CD4-positive, alpha-beta T cell (primary cell): ENCODE measurements around the gene SDHAF1. TPM values are rescaled to one million over a fixed set of nuclear protein-coding genes. Genes with fewer than 3 reads are reported as not detected.

Source experiments
- ATAC-seq: fragments of 200-7000 bp; cut with Tn5 transposase; one replicate; pipeline ENCODE4 v1.10.0; 2022; ENCODE audit warnings: mild to moderate bottlenecking; ENCODE audit not compliant: poor library complexity
- CTCF ChIA-PET: fragments of 350-600 bp; sonication (Branson Sonifier 250); formaldehyde crosslinking; loops from one replicate; lab custom pipeline; 2021; ENCODE audit warnings: antibody characterized with exemption, inconsistent platforms; lab: Charles Lee
- POLR2A ChIA-PET: fragments of 350-600 bp; sonication (Branson Sonifier 250); formaldehyde crosslinking; loops from one replicate; lab custom pipeline; 2021; ENCODE audit warnings: antibody characterized with exemption, inconsistent platforms; lab: Charles Lee
- DNase-seq, 14 experiments: peaks; one replicate each; pipeline ENCODE4 v3.0.0-alpha.2; 2013 to 2020; ENCODE audit warnings: mixed read lengths in 2 of 14
- H3K27ac ChIP-seq, 2 donors: one replicate each; pipeline versions ENCODE4 v1.5.1 to v1.7.0; 2013; ENCODE audit warnings: low read length in 2 of 2, low read depth in 1 of 2, mild to moderate bottlenecking in 1 of 2
- H3K27me3 ChIP-seq, 2 experiments: 1 replicate in 1 of 2; 2 replicates in 1 of 2; pipeline versions ENCODE4 v1.6.1 to v1.7.0; 2013; ENCODE audit warnings: low read length in 2 of 2, control low read depth in 1 of 2, mild to moderate bottlenecking in 1 of 2, moderate library complexity in 1 of 2; ENCODE audit not compliant: insufficient read depth in 2 of 2, control insufficient read depth in 1 of 2
- H3K36me3 ChIP-seq: one replicate; pipeline ENCODE4 v1.6.1; 2013; ENCODE audit warnings: low read length, control low read depth; ENCODE audit not compliant: insufficient read depth
- H3K4me1 ChIP-seq: one replicate; pipeline ENCODE4 v1.6.1; 2013; ENCODE audit warnings: low read length, control low read depth; ENCODE audit not compliant: insufficient read depth
- H3K4me3 ChIP-seq: one replicate; pipeline ENCODE4 v1.5.1; 2013; ENCODE audit warnings: mild to moderate bottlenecking, low read length, moderate library complexity
- H3K9me3 ChIP-seq, 2 experiments: 1 replicate in 1 of 2; 2 replicates in 1 of 2; pipeline versions ENCODE4 v1.6.1 to v1.7.0; 2013; ENCODE audit warnings: low read length in 2 of 2, mild to moderate bottlenecking in 2 of 2, control low read depth in 1 of 2, moderate library complexity in 1 of 2; ENCODE audit not compliant: control insufficient read depth in 1 of 2, insufficient read depth in 1 of 2
- H3K27ac Mint-ChIP-seq: one replicate; pipeline ENCODE4 v1.8.0; 2020; ENCODE audit warnings: mixed read lengths
- H3K27me3 Mint-ChIP-seq: one replicate; pipeline ENCODE4 v1.8.0; 2021; ENCODE audit warnings: mixed read lengths
- H3K36me3 Mint-ChIP-seq: one replicate; pipeline ENCODE4 v1.8.0; 2021; ENCODE audit warnings: low read depth, mixed read lengths
- H3K4me1 Mint-ChIP-seq: one replicate; pipeline ENCODE4 v1.8.0; 2021; ENCODE audit warnings: low read depth, mixed read lengths
- H3K4me3 Mint-ChIP-seq: one replicate; pipeline ENCODE4 v1.8.0; 2020; ENCODE audit warnings: mild to moderate bottlenecking, mixed read lengths
- H3K9me3 Mint-ChIP-seq: one replicate; pipeline ENCODE4 v1.8.0; 2020; ENCODE audit warnings: mixed read lengths
- intact Hi-C, 2 experiments: fragments of 100-400 bp; cut with DNase I in 1 of 2; cut with micrococcal nuclease in 1 of 2; formaldehyde crosslinking; loops; one replicate each; pipeline versions ENCODE4 v1.15.1 to v1.9.0; 2023 to 2025; cut with DNase I, micrococcal nuclease
- total RNA-seq, 174 experiments: library from RNA in 2 of 174; stranded (reverse) in 2 of 174; gene quantifications; one replicate each; pipeline ENCODE4 v1.2.3 and lab custom pipeline; 2021 to 2026
- TF ChIP-seq, protein P1 (sequence below): fragments of 200-600 bp; IDR thresholded peaks from one replicate; pipeline ENCODE4 v1.8.0; 2022; ENCODE audit warnings: antibody characterized with exemption, mild to moderate bottlenecking

SDHAF1 gene
- total RNA-seq, 2 experiments from 2014 or later, result 4.3 to 5.4 TPM

GRCh38 chr19:35963514-35963913, 31.5 kb upstream of the SDHAF1 start:
- H3K4me1 ChIP-seq, result peaks cover 27% of the 10 kb centered on the region
- H3K27me3 ChIP-seq, result no peaks in the 10 kb centered on the region
- Mint-ChIP-seq H3K4me3 (no peak overlapping the region), H3K4me1 (peaks cover 12% of the 10 kb centered on the region), H3K9me3 (no peaks in the 10 kb centered on the region), H3K27me3 (peaks cover 9% of the 10 kb centered on the region), H3K36me3 (no peaks in the 10 kb centered on the region), H3K27ac (no peak overlapping the region)
- no peaks in the 10 kb centered on the region for H3K36me3 ChIP-seq
- no peak overlapping the region for H3K4me3 ChIP-seq
- ChIA-PET POLR2A (interaction anchor here (0.9 kb wide), 1 partner anchor 10 kb away, joined by 5 read pairs; no protein-coding TSS in a partner anchor), CTCF (no interaction called here)
- no peaks in the 10 kb centered on the region for H3K9me3 ChIP-seq
- intact Hi-C loops, result no loop called here
- no peak for ATAC-seq
- TF ChIP-seq, protein P1, sequence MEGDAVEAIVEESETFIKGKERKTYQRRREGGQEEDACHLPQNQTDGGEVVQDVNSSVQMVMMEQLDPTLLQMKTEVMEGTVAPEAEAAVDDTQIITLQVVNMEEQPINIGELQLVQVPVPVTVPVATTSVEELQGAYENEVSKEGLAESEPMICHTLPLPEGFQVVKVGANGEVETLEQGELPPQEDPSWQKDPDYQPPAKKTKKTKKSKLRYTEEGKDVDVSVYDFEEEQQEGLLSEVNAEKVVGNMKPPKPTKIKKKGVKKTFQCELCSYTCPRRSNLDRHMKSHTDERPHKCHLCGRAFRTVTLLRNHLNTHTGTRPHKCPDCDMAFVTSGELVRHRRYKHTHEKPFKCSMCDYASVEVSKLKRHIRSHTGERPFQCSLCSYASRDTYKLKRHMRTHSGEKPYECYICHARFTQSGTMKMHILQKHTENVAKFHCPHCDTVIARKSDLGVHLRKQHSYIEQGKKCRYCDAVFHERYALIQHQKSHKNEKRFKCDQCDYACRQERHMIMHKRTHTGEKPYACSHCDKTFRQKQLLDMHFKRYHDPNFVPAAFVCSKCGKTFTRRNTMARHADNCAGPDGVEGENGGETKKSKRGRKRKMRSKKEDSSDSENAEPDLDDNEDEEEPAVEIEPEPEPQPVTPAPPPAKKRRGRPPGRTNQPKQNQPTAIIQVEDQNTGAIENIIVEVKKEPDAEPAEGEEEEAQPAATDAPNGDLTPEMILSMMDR, result no peak
- DNase-seq, result peak in 9 of 14 experiments; percentile 21 to 67 (median 33)
- H3K27ac ChIP-seq, result no peak overlapping the region

DNA sequence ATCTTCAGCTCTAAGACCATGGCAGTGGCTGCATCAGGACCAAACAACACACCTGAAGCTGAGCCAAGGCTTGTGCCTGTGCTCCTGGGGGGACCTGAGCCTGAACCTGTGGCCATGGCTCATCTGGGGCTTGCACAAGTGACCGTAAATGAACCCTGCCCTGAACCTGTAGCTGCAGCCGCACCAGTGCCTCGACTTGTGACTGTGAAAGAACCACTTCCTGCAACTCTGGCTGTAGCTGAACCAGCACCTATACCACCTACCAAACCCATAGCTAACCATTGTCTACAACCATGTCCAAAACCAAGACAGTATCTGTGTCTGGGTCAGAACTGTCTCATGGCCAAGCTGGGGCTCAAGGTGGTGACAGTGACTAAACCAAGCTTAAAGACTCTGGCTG, 28.2 kb upstream of the SDHAF1 start:
- ChIA-PET CTCF (no interaction called here), POLR2A (no interaction called here)
- Mint-ChIP-seq H3K9me3 (no peaks in the 10 kb centered on the region), H3K4me3 (no peak overlapping the region), H3K4me1 (no peaks in the 10 kb centered on the region), H3K27me3 (peaks cover 9% of the 10 kb centered on the region), H3K27ac (no peak overlapping the region), H3K36me3 (no peaks in the 10 kb centered on the region)
- Histone ChIP-seq H3K27ac (no peak overlapping the region), H3K4me1 (peaks cover 9% of the 10 kb centered on the region), H3K9me3 (no peaks in the 10 kb centered on the region), H3K36me3 (no peaks in the 10 kb centered on the region), H3K4me3 (no peak overlapping the region), H3K27me3 (no peaks in the 10 kb centered on the region)
- TF ChIP-seq, protein P1, result no peak
- ATAC-seq (no peak), DNase-seq (peak in 1 of 14 experiments; percentile 39)
- intact Hi-C loops, result no loop called here

DNA sequence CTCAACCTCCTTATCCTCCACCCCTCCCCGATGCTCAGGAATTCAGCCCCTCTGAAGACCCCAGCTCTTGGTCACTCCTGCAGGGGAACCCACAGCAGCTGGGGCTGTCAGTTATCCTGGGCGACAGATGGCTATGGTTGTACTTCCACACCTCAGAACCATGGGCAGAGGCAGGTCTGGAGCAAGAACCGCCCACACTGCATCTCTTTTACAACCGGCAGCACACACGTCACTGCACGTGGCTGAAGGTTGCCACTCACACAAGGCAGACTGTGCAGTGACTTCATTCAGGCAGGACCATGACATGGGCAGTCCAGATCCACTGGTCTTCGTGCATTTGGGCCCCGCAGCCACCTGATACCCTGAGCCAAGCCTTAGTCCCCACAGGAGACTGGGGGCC, 21.5 kb upstream of the SDHAF1 start:
- TF ChIP-seq, protein P1, result no peak
- Histone ChIP-seq H3K27me3 (no peaks in the 10 kb centered on the region), H3K36me3 (no peaks in the 10 kb centered on the region), H3K4me3 (no peak overlapping the region), H3K9me3 (peaks cover 0 to 7% of the 10 kb centered on the region in 2 experiments), H3K27ac (no peak overlapping the region), H3K4me1 (no peaks in the 10 kb centered on the region)
- ATAC-seq (no peak), DNase-seq (no peak)
- Mint-ChIP-seq H3K27ac (no peak overlapping the region), H3K4me3 (no peak overlapping the region), H3K27me3 (peaks cover 8% of the 10 kb centered on the region), H3K9me3 (no peaks in the 10 kb centered on the region), H3K36me3 (no peaks in the 10 kb centered on the region), H3K4me1 (no peaks in the 10 kb centered on the region)
- POLR2A ChIA-PET, result no interaction called here
- intact Hi-C loops, result no loop called here
- CTCF ChIA-PET, result no interaction called here
